Measurements from ENCODE around the gene INPP4A.

The INPP4A gene

DNA sequence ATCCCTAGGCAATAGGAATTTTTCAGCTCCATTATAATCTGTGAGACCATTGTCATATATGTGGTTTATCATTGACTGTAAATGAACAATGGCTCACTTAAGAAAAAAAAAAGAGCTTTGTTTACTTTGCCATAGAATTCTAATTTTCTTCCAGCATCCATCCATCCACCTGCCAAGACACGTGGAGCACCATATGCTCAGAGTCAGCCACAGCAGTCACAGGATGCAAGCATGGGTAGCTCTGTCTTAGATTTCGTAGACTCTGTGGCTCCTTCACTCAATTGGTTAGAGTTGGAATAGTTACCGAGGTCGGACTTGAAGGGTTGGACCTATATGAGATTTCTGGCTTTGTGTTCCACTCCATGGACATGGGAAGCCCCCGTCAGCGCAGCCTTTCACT lies 88.1 kb downstream of the INPP4A start:
- no peak overlapping the region for H3K27ac ChIP-seq (replicated peaks)
- TF ChIP-seq GABPA (IDR thresholded peaks at IDR 0.05; ENCODE audit: low read depth) (no peak), SPI1 (IDR thresholded peaks at IDR 0.05; ENCODE audit: borderline replicate concordance, low read depth) (no peak), REST (IDR thresholded peaks at IDR 0.05; ENCODE audit: insufficient replicate concordance, low read depth) (no peak), POLR2AphosphoS5 (IDR thresholded peaks at IDR 0.05; ENCODE audit: low read depth) (no peak)
- TF ChIP-seq, protein P1, sequence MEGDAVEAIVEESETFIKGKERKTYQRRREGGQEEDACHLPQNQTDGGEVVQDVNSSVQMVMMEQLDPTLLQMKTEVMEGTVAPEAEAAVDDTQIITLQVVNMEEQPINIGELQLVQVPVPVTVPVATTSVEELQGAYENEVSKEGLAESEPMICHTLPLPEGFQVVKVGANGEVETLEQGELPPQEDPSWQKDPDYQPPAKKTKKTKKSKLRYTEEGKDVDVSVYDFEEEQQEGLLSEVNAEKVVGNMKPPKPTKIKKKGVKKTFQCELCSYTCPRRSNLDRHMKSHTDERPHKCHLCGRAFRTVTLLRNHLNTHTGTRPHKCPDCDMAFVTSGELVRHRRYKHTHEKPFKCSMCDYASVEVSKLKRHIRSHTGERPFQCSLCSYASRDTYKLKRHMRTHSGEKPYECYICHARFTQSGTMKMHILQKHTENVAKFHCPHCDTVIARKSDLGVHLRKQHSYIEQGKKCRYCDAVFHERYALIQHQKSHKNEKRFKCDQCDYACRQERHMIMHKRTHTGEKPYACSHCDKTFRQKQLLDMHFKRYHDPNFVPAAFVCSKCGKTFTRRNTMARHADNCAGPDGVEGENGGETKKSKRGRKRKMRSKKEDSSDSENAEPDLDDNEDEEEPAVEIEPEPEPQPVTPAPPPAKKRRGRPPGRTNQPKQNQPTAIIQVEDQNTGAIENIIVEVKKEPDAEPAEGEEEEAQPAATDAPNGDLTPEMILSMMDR (IDR thresholded peaks at IDR 0.05; ENCODE audit: insufficient read depth, low read length) = no peak
- no peak for DNase-seq (ENCODE audit: low read depth in 1 of 2, low spot score in 1 of 2)
- H3K4me3 ChIP-seq (replicated peaks; ENCODE audit: insufficient read depth, low read length) = no peak overlapping the region
- H3K27me3 ChIP-seq (ENCODE audit: insufficient read depth, poor library complexity, severe bottlenecking) = no peaks in the 10 kb centered on the region

GRCh38 chr2:98533547-98533946 lies 88.9 kb downstream of the INPP4A start:
- no peak for DNase-seq (ENCODE audit: low read depth in 1 of 2, low spot score in 1 of 2)
- no peaks in the 10 kb centered on the region for H3K27me3 ChIP-seq (ENCODE audit: insufficient read depth, poor library complexity, severe bottlenecking)
- no peak for TF ChIP-seq GABPA (IDR thresholded peaks at IDR 0.05; ENCODE audit: low read depth)
- TF ChIP-seq, protein P1 (IDR thresholded peaks at IDR 0.05; ENCODE audit: insufficient read depth, low read length) = no peak
- TF ChIP-seq REST (IDR thresholded peaks at IDR 0.05; ENCODE audit: insufficient replicate concordance, low read depth) = no peak
- TF ChIP-seq SPI1 (IDR thresholded peaks at IDR 0.05; ENCODE audit: borderline replicate concordance, low read depth) = no peak
- TF ChIP-seq POLR2AphosphoS5 (IDR thresholded peaks at IDR 0.05; ENCODE audit: low read depth) = no peak
- no peak overlapping the region for H3K4me3 ChIP-seq (replicated peaks; ENCODE audit: insufficient read depth, low read length)
- H3K27ac ChIP-seq (replicated peaks) = no peak overlapping the region

GRCh38 chr2:98534761-98535160 lies 90.1 kb downstream of the INPP4A start:
- Histone ChIP-seq H3K4me3 (replicated peaks; ENCODE audit: insufficient read depth, low read length) (no peak overlapping the region), H3K27ac (replicated peaks) (no peak overlapping the region), H3K27me3 (ENCODE audit: insufficient read depth, poor library complexity, severe bottlenecking) (no peaks in the 10 kb centered on the region)
- TF ChIP-seq POLR2AphosphoS5 (IDR thresholded peaks at IDR 0.05; ENCODE audit: low read depth) (no peak), REST (IDR thresholded peaks at IDR 0.05; ENCODE audit: insufficient replicate concordance, low read depth) (no peak)
- DNase-seq (ENCODE audit: low read depth in 1 of 2, low spot score in 1 of 2) = no peak

Measured in HL-60 (cell line).